SJCRH30 (cell line): ENCODE measurements around the gene CLIC2. TPM values are rescaled to one million over a fixed set of nuclear protein-coding genes. Genes with fewer than 3 reads are reported as not detected.

Experiments
- total RNA-seq: library from RNA; depleted of rRNA; stranded (reverse); fragments of >200 nt; shearing (Covaris generic); gene quantifications from 2 replicates; pipeline ENCODE4 v1.2.3, GENCODE V29; 2014; rRNA removed

Gene CLIC2
- total RNA-seq, 1 experiment from 2014 or later, result 0.06 TPM

Other genes starting within 250 kb of the CLIC2 start
- 106 and 118 TPM in 2 replicates for gene VBP1, start 118.2 kb downstream of the CLIC2 start, total RNA-seq
- gene RAB39B, start 70.1 kb downstream of the CLIC2 start, total RNA-seq, result 0.34 and 0.56 TPM in 2 replicates
- not detected in 2 replicates for gene F8A2, start 47.5 kb upstream of the CLIC2 start, total RNA-seq
- gene F8A3, start 124.0 kb upstream of the CLIC2 start, total RNA-seq, result not detected in 2 replicates